OCI-LY7 (cell line): ENCODE data around the gene PADI3.

ENCODE experiments used
- EZH2phosphoT487 ChIP-seq: fragments of 200-600 bp; sonication (generic); IDR thresholded peaks from 2 replicates; pipeline ENCODE4 v1.6.1; 2018; ENCODE audit warnings: low read depth, borderline replicate concordance, mild to moderate bottlenecking, mixed run types, antibody characterized with exemption, low read length, moderate library complexity, mixed read lengths
- TF ChIP-seq, protein P1 (sequence below): fragments of 200-600 bp; sonication (generic); conservative IDR thresholded peaks from 2 replicates; pipeline ENCODE4 v1.5.1; 2014; ENCODE audit warnings: mild to moderate bottlenecking, antibody characterized with exemption, low read length, moderate library complexity, mixed read lengths

DNA sequence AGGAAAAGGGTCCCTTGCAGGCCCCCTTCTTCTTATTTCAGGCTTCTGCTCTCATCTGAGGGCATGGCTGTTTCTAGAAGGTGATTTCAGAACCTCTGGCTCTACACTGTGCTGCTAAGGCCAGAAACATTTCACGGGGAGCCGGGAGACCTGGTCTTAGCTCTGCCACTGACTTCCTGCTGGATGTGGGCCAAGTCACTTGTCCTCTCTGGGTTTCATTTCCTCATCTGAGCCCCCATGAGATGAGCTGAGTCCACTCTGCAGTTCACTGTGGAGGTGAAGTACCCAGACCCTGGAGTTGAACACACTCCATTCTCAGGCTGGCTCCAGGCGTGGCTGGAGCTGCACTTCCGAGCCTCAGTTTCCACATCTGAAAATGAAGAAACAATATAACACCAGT, 41.9 kb upstream of the PADI3 start:
- no peak for TF ChIP-seq EZH2phosphoT487
- TF ChIP-seq, protein P1, sequence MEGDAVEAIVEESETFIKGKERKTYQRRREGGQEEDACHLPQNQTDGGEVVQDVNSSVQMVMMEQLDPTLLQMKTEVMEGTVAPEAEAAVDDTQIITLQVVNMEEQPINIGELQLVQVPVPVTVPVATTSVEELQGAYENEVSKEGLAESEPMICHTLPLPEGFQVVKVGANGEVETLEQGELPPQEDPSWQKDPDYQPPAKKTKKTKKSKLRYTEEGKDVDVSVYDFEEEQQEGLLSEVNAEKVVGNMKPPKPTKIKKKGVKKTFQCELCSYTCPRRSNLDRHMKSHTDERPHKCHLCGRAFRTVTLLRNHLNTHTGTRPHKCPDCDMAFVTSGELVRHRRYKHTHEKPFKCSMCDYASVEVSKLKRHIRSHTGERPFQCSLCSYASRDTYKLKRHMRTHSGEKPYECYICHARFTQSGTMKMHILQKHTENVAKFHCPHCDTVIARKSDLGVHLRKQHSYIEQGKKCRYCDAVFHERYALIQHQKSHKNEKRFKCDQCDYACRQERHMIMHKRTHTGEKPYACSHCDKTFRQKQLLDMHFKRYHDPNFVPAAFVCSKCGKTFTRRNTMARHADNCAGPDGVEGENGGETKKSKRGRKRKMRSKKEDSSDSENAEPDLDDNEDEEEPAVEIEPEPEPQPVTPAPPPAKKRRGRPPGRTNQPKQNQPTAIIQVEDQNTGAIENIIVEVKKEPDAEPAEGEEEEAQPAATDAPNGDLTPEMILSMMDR, result no peak
